ENCODE measurements around the gene DLG3.

- TF ChIP-seq POLR2A (IDR thresholded peaks at IDR 0.05; ENCODE audit: borderline replicate concordance, extremely low read depth, insufficient read depth, insufficient read length) (no peak), RAD21 (IDR thresholded peaks at IDR 0.05; ENCODE audit: low read depth) (no peak), CTCF (IDR thresholded peaks at IDR 0.05 in 2 of 3, conservative IDR thresholded peaks at IDR 0.05 in 1 of 3; ENCODE audit: borderline replicate concordance in 1 of 3, insufficient read depth in 1 of 3, low read depth in 2 of 3, low read length in 2 of 3) (no peak), POLR2AphosphoS5 (IDR thresholded peaks at IDR 0.05; ENCODE audit: low read depth, low read length) (peak; percentile 71), FOSL1 (IDR thresholded peaks at IDR 0.05; ENCODE audit: low read depth) (no peak), ZNF274 (IDR thresholded peaks at IDR 0.05; ENCODE audit: low read depth, low read length) (no peak), EZH2phosphoT487 (IDR thresholded peaks at IDR 0.05; ENCODE audit: borderline replicate concordance) (no peak)
- TF ChIP-seq, protein P1, sequence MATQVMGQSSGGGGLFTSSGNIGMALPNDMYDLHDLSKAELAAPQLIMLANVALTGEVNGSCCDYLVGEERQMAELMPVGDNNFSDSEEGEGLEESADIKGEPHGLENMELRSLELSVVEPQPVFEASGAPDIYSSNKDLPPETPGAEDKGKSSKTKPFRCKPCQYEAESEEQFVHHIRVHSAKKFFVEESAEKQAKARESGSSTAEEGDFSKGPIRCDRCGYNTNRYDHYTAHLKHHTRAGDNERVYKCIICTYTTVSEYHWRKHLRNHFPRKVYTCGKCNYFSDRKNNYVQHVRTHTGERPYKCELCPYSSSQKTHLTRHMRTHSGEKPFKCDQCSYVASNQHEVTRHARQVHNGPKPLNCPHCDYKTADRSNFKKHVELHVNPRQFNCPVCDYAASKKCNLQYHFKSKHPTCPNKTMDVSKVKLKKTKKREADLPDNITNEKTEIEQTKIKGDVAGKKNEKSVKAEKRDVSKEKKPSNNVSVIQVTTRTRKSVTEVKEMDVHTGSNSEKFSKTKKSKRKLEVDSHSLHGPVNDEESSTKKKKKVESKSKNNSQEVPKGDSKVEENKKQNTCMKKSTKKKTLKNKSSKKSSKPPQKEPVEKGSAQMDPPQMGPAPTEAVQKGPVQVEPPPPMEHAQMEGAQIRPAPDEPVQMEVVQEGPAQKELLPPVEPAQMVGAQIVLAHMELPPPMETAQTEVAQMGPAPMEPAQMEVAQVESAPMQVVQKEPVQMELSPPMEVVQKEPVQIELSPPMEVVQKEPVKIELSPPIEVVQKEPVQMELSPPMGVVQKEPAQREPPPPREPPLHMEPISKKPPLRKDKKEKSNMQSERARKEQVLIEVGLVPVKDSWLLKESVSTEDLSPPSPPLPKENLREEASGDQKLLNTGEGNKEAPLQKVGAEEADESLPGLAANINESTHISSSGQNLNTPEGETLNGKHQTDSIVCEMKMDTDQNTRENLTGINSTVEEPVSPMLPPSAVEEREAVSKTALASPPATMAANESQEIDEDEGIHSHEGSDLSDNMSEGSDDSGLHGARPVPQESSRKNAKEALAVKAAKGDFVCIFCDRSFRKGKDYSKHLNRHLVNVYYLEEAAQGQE (IDR thresholded peaks at IDR 0.05; ENCODE audit: low read depth) = no peak
These were observed 10.2 kb upstream of the DLG3 start for GRCh38 chrX:70434352-70434866.
